ENCODE data around the gene ZNF839. TPM values are rescaled to one million over a fixed set of nuclear protein-coding genes. Genes with fewer than 3 reads are reported as not detected.
A peak's percentile ranks its signal among the peaks of the same experiment; 100 is the strongest.
"Not testable (repeated sequence)": the region's sequence is repeated elsewhere in the genome, so short reads cannot be mapped to it uniquely, and the experiment has no call there.

Gene ZNF839
- 13.8 TPM for total RNA-seq

GRCh38 chr14:102319351-102320032 lies at the start of gene ZNF839:
ZNF839 (plus strand) TSS chr14:102319746; CDS start chr14:102319766, 20 bp downstream.
- intact Hi-C loops (cut with DNase I) = no loop called here
- DNase-seq (ENCODE audit: low spot score) = peak; percentile 96
- ATAC-seq = peak; percentile 83

GRCh38 chr14:102272392-102272791 lies 47.2 kb upstream of the ZNF839 start:
- no peak for ATAC-seq
- intact Hi-C loops (cut with DNase I) = no loop called here

GRCh38 chr14:102275866-102276265 lies 43.7 kb upstream of the ZNF839 start:
- ATAC-seq = no peak
- DNase-seq (ENCODE audit: low spot score) = no peak
- intact Hi-C loops (cut with DNase I) = loop anchor here (1.0 kb wide), 1 partner anchor 35 kb away; no protein-coding TSS in a partner anchor

More at GRCh38 chr14:102272392-102272791, 47.2 kb upstream of the ZNF839 start:
- no peak for DNase-seq (ENCODE audit: low spot score)

- ATAC-seq (no peak), DNase-seq (ENCODE audit: low spot score) (no peak)
- intact Hi-C loops (cut with DNase I) = no loop called here
These were observed 41.5 kb upstream of the ZNF839 start for GRCh38 chr14:102277874-102278630.

- DNase-seq (ENCODE audit: low spot score) = no peak
- intact Hi-C loops (cut with DNase I) = no loop called here
- no peak for ATAC-seq
These were observed 41.0 kb upstream of the ZNF839 start for GRCh38 chr14:102278631-102278935.

- intact Hi-C loops (cut with DNase I) = no loop called here
- DNase-seq (ENCODE audit: low spot score) (no peak), ATAC-seq (no peak)
These were observed 40.3 kb upstream of the ZNF839 start for GRCh38 chr14:102279282-102279681.

GRCh38 chr14:102279688-102280348 lies 39.7 kb upstream of the ZNF839 start:
- DNase-seq (ENCODE audit: low spot score) = no peak
- intact Hi-C loops (cut with DNase I) = no loop called here
- ATAC-seq = no peak

- DNase-seq (ENCODE audit: low spot score) (no peak), ATAC-seq (no peak)
- intact Hi-C loops (cut with DNase I) = no loop called here
These were observed 39.1 kb upstream of the ZNF839 start for GRCh38 chr14:102280376-102280962.

GRCh38 chr14:102282751-102283465 lies 36.6 kb upstream of the ZNF839 start:
- no peak for ATAC-seq
- no peak for DNase-seq (ENCODE audit: low spot score)
- intact Hi-C loops (cut with DNase I) = no loop called here

GRCh38 chr14:102283631-102284129 lies 35.9 kb upstream of the ZNF839 start:
- DNase-seq (ENCODE audit: low spot score) (no peak), ATAC-seq (no peak)
- intact Hi-C loops (cut with DNase I) = no loop called here

GRCh38 chr14:102285106-102285505 lies 34.4 kb upstream of the ZNF839 start:
- ATAC-seq (no peak), DNase-seq (ENCODE audit: low spot score) (no peak)
- intact Hi-C loops (cut with DNase I) = no loop called here

GRCh38 chr14:102288139-102288538 lies 31.4 kb upstream of the ZNF839 start:
- DNase-seq (ENCODE audit: low spot score) (no peak), ATAC-seq (no peak)
- intact Hi-C loops (cut with DNase I) = no loop called here

GRCh38 chr14:102292441-102292840 lies 27.1 kb upstream of the ZNF839 start:
- ATAC-seq (no peak), DNase-seq (ENCODE audit: low spot score) (no peak)
- intact Hi-C loops (cut with DNase I) = no loop called here

- peak; percentile 30 for ATAC-seq
These were observed 25.8 kb upstream of the ZNF839 start for GRCh38 chr14:102293781-102294180.

GRCh38 chr14:102295270-102295669 lies 24.3 kb upstream of the ZNF839 start:
- ATAC-seq = peak; percentile 55

More at GRCh38 chr14:102293781-102294180, 25.8 kb upstream of the ZNF839 start:
- no peak for DNase-seq (ENCODE audit: low spot score)
- intact Hi-C loops (cut with DNase I) = no loop called here

GRCh38 chr14:102297436-102298170 lies 21.9 kb upstream of the ZNF839 start:
- no peak for DNase-seq (ENCODE audit: low spot score)
- ATAC-seq = no peak
- intact Hi-C loops (cut with DNase I) = no loop called here

More at GRCh38 chr14:102295270-102295669, 24.3 kb upstream of the ZNF839 start:
- DNase-seq (ENCODE audit: low spot score) = no peak
- intact Hi-C loops (cut with DNase I) = no loop called here

GRCh38 chr14:102298303-102299070 lies 21.1 kb upstream of the ZNF839 start:
- ATAC-seq; intact Hi-C loops (cut with DNase I); DNase-seq (ENCODE audit: low spot score): not testable (repeated sequence)

Data from sciatic nerve (tissue), 2 donors.